ENCODE results near the gene HERC4. TPM values are rescaled to one million over a fixed set of nuclear protein-coding genes. Genes with fewer than 3 reads are reported as not detected.

Gene HERC4
- total RNA-seq, 2 experiments from 2014 or later: 71.5 to 76.5 TPM

GRCh38 chr10:67955614-67956013 is 119.5 kb downstream of the HERC4 start:
- H3K4me1 Mint-ChIP-seq: peaks cover 2% of the 10 kb centered on the region
- H3K36me3 Mint-ChIP-seq: peaks cover 28% of the 10 kb centered on the region
- no peak overlapping the region for H3K27ac Mint-ChIP-seq
- no peak overlapping the region for H3K4me3 Mint-ChIP-seq
- H3K9me3 Mint-ChIP-seq: no peaks in the 10 kb centered on the region
- H3K27me3 Mint-ChIP-seq: no peaks in the 10 kb centered on the region
- POLR2A ChIA-PET: no interaction called here
- ATAC-seq (ENCODE audit: low read depth) (no peak), DNase-seq (no peak)

DNA sequence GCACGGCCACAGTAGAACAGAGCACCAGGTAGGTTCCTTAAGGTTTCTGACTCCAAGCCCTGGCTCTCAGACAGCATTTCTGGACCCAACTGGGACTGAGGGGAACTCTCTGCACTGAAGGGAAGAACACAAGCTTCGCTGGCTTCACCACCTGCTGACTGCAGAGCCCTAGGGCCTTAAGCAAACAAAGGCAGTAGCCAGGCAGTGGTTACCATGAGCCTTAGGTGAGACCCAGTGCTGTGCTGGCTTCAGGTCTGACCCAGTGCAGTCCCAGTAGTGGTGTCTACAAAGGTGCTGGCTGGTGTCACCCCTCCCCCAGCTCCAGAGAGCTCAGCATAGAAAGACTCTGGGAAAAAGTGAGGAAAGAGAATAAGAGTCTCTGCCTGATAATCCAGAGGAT is 131.2 kb downstream of the HERC4 start:
- H3K4me1 Mint-ChIP-seq: peaks cover 1% of the 10 kb centered on the region
- H3K27ac Mint-ChIP-seq: no peak overlapping the region
- no peaks in the 10 kb centered on the region for H3K27me3 Mint-ChIP-seq
- no peak overlapping the region for H3K4me3 Mint-ChIP-seq
- POLR2A ChIA-PET: no interaction called here
- peaks cover 42% of the 10 kb centered on the region for H3K36me3 Mint-ChIP-seq
- no peak for DNase-seq
- no peak for ATAC-seq (ENCODE audit: low read depth)
- H3K9me3 Mint-ChIP-seq: peaks cover 6% of the 10 kb centered on the region

- H3K4me1 Mint-ChIP-seq: peaks cover 1% of the 10 kb centered on the region
- no peak overlapping the region for H3K27ac Mint-ChIP-seq
- no peaks in the 10 kb centered on the region for H3K27me3 Mint-ChIP-seq
- ATAC-seq (ENCODE audit: low read depth): no peak
- POLR2A ChIA-PET: no interaction called here
- no peak for DNase-seq
- H3K4me3 Mint-ChIP-seq: no peak overlapping the region
- H3K36me3 Mint-ChIP-seq: peaks cover 17% of the 10 kb centered on the region
- no peaks in the 10 kb centered on the region for H3K9me3 Mint-ChIP-seq
Measured at GRCh38 chr10:67936416-67936815, 138.7 kb downstream of the HERC4 start.

DNA sequence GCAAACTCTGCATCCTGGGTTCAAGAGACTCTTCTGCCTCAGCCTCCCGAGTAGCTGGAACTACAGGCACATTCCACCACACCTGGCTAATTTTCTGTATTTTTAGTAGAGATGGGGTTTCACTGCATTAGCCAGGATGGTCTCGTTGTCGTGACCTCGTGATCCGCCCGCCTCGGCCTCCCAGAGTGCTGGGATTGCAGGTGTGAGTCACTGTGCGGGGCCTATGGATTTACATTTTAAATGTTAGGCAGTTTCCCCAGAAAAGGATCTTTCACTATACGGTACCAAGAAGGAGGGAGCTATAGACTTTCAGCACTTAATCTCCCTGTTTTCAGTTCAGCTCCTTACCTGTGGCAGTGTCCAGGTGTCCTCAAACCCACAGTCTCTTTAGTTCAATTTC is 139.9 kb downstream of the HERC4 start:
- POLR2A ChIA-PET: no interaction called here
- Mint-ChIP-seq H3K27ac (no peak overlapping the region), H3K4me3 (no peak overlapping the region), H3K36me3 (peaks cover 23% of the 10 kb centered on the region), H3K27me3 (no peaks in the 10 kb centered on the region), H3K9me3 (no peaks in the 10 kb centered on the region), H3K4me1 (peaks cover 1% of the 10 kb centered on the region)
- ATAC-seq (ENCODE audit: low read depth) (no peak), DNase-seq (no peak)

GRCh38 chr10:67934336-67934735 is 140.7 kb downstream of the HERC4 start:
- H3K27me3 Mint-ChIP-seq: no peaks in the 10 kb centered on the region
- H3K27ac Mint-ChIP-seq: no peak overlapping the region
- DNase-seq (no peak), ATAC-seq (ENCODE audit: low read depth) (no peak)
- H3K4me1 Mint-ChIP-seq: peaks cover 1% of the 10 kb centered on the region
- POLR2A ChIA-PET: no interaction called here
- no peaks in the 10 kb centered on the region for H3K9me3 Mint-ChIP-seq
- H3K4me3 Mint-ChIP-seq: no peak overlapping the region
- peaks cover 22% of the 10 kb centered on the region for H3K36me3 Mint-ChIP-seq

GRCh38 chr10:67933199-67933598 is 141.9 kb downstream of the HERC4 start:
- no peaks in the 10 kb centered on the region for H3K9me3 Mint-ChIP-seq
- H3K4me3 Mint-ChIP-seq: no peak overlapping the region
- no peak for DNase-seq
- H3K36me3 Mint-ChIP-seq: peaks cover 21% of the 10 kb centered on the region
- POLR2A ChIA-PET: no interaction called here
- no peak overlapping the region for H3K27ac Mint-ChIP-seq
- ATAC-seq (ENCODE audit: low read depth): no peak
- H3K27me3 Mint-ChIP-seq: no peaks in the 10 kb centered on the region
- no peaks in the 10 kb centered on the region for H3K4me1 Mint-ChIP-seq

DNA sequence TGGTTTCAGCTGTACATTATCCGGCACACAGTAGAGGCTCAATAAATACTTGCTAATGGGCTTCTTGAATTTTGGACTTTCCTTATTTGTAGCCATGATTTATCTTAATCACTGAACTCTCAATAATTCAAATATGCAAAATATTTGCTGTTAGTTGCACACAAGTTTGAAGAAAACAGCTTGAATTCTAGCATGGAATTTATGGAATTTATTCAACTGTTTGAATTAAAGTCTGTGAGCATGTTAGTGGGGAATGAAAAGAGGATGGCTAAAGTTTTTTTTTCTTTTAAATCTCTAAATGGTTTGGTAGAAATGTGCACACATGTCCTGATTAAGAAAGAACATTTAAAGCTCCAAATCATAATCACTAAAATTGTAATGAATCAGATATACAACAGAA is 148.1 kb downstream of the HERC4 start:
- no peak for DNase-seq
- no peaks in the 10 kb centered on the region for H3K4me1 Mint-ChIP-seq
- no peak overlapping the region for H3K27ac Mint-ChIP-seq
- no peaks in the 10 kb centered on the region for H3K27me3 Mint-ChIP-seq
- no peak for ATAC-seq (ENCODE audit: low read depth)
- H3K36me3 Mint-ChIP-seq: peaks cover 21% of the 10 kb centered on the region
- H3K9me3 Mint-ChIP-seq: no peaks in the 10 kb centered on the region
- no peak overlapping the region for H3K4me3 Mint-ChIP-seq
- POLR2A ChIA-PET: no interaction called here

GRCh38 chr10:67925449-67926005 is 149.6 kb downstream of the HERC4 start:
- H3K27ac Mint-ChIP-seq: no peak overlapping the region
- no peaks in the 10 kb centered on the region for H3K27me3 Mint-ChIP-seq
- DNase-seq: no peak
- no peak for ATAC-seq (ENCODE audit: low read depth)
- H3K4me3 Mint-ChIP-seq: no peak overlapping the region
- H3K36me3 Mint-ChIP-seq: peaks cover 12% of the 10 kb centered on the region
- H3K4me1 Mint-ChIP-seq: no peaks in the 10 kb centered on the region
- no peaks in the 10 kb centered on the region for H3K9me3 Mint-ChIP-seq
- POLR2A ChIA-PET: no interaction called here

DNA sequence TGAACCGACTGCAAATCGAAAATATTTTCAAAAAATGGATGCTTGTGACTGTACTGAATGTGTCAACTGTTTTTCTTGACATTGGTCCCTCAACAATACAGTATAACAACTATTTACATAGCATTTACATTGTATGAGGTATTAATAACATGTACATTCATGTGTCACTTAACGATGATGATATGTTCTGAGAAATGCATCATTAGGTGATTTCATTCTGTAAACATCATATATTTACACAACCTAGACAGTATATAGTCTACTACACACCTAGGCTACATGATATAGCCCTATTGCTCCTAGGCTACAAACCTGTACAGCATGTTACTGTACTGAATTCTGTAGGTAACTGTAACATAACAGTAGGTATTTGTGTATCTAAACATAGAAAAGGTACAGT is 150.9 kb downstream of the HERC4 start:
- no peaks in the 10 kb centered on the region for H3K4me1 Mint-ChIP-seq
- peaks cover 10% of the 10 kb centered on the region for H3K36me3 Mint-ChIP-seq
- H3K27ac Mint-ChIP-seq: no peak overlapping the region
- POLR2A ChIA-PET: no interaction called here
- DNase-seq (no peak), ATAC-seq (ENCODE audit: low read depth) (no peak)
- H3K4me3 Mint-ChIP-seq: no peak overlapping the region
- H3K27me3 Mint-ChIP-seq: no peaks in the 10 kb centered on the region
- H3K9me3 Mint-ChIP-seq: no peaks in the 10 kb centered on the region

- no peak for ATAC-seq (ENCODE audit: low read depth)
- H3K27me3 Mint-ChIP-seq: no peaks in the 10 kb centered on the region
- no peak overlapping the region for H3K27ac Mint-ChIP-seq
- POLR2A ChIA-PET: no interaction called here
- no peak for DNase-seq
- H3K9me3 Mint-ChIP-seq: no peaks in the 10 kb centered on the region
- no peak overlapping the region for H3K4me3 Mint-ChIP-seq
- H3K4me1 Mint-ChIP-seq: peaks cover 1% of the 10 kb centered on the region
- H3K36me3 Mint-ChIP-seq: peaks cover 10% of the 10 kb centered on the region
Measured at GRCh38 chr10:67923551-67923950, 151.5 kb downstream of the HERC4 start.

GRCh38 chr10:67921065-67921464 is 154.0 kb downstream of the HERC4 start:
- DNase-seq (no peak), ATAC-seq (ENCODE audit: low read depth) (no peak)
- no peak overlapping the region for H3K4me3 Mint-ChIP-seq
- H3K27me3 Mint-ChIP-seq: no peaks in the 10 kb centered on the region
- H3K36me3 Mint-ChIP-seq: peaks cover 8% of the 10 kb centered on the region
- no peak overlapping the region for H3K27ac Mint-ChIP-seq
- no peaks in the 10 kb centered on the region for H3K9me3 Mint-ChIP-seq
- H3K4me1 Mint-ChIP-seq: peaks cover 7% of the 10 kb centered on the region
- POLR2A ChIA-PET: no interaction called here

DNA sequence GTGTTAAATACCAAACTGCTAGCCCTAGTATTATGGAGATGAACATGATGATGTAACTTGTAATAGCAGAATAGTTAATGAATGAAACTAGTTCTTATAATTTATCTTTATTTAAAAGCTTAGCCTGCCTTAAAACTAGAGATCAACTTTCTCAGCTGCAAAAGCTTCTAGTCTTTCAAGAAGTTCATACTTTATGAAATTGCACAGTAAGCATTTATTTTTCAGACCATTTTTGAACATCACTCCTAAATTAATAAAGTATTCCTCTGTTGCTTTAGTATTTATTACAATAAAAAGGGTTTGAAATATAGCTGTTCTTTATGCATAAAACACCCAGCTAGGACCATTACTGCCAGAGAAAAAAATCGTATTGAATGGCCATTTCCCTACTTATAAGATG is 157.4 kb downstream of the HERC4 start:
- Mint-ChIP-seq H3K4me3 (no peak overlapping the region), H3K27ac (no peak overlapping the region), H3K9me3 (no peaks in the 10 kb centered on the region), H3K27me3 (no peaks in the 10 kb centered on the region), H3K36me3 (peaks cover 25% of the 10 kb centered on the region), H3K4me1 (peaks cover 8% of the 10 kb centered on the region)
- no peak for ATAC-seq (ENCODE audit: low read depth)
- POLR2A ChIA-PET: no interaction called here
- no peak for DNase-seq

GRCh38 chr10:67917169-67917568 is 157.9 kb downstream of the HERC4 start:
- Mint-ChIP-seq H3K27ac (no peak overlapping the region), H3K4me1 (peaks cover 11% of the 10 kb centered on the region), H3K4me3 (no peak overlapping the region), H3K36me3 (peaks cover 30% of the 10 kb centered on the region), H3K9me3 (no peaks in the 10 kb centered on the region), H3K27me3 (no peaks in the 10 kb centered on the region)
- no peak for DNase-seq
- POLR2A ChIA-PET: interaction anchor here (0.6 kb wide), 1 partner anchor 34 kb away, joined by 3 read pairs; no protein-coding TSS in a partner anchor
- no peak for ATAC-seq (ENCODE audit: low read depth)

DNA sequence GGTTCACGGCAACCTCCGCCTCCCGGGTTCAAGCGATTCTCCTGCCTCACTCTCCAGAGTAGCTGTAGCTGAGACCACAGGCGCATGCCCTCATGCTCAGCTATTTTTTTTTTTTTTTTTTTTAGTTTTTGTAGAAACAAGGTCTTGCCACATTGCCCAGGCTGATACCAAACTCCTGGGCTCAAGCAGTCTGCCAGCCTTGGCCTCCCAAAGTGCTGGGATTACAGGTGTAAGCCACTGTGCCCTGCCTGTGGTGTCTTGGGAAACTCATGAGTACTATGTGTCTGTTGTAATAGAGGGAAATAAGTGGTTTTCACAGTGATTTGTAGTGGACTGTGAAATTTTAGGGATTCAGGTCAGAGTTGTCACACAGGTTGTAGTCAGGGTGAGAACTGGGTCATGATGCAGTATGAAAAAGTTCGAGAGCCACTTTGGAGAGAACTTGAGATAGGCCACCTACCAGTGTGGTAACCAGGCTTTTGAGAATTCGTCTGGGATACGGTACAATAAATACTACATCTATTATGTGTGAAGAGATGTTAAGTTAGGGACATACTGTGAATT is 160.2 kb downstream of the HERC4 start:
- POLR2A ChIA-PET: no interaction called here
- Mint-ChIP-seq H3K27me3 (no peaks in the 10 kb centered on the region), H3K4me3 (no peak overlapping the region), H3K4me1 (peaks cover 13% of the 10 kb centered on the region), H3K9me3 (no peaks in the 10 kb centered on the region), H3K36me3 (peaks cover 36% of the 10 kb centered on the region), H3K27ac (peak overlapping the region; percentile 63)
- ATAC-seq (ENCODE audit: low read depth) (no peak), DNase-seq (no peak)
